ENCODE measurements around the gene APBA2.

DNA sequence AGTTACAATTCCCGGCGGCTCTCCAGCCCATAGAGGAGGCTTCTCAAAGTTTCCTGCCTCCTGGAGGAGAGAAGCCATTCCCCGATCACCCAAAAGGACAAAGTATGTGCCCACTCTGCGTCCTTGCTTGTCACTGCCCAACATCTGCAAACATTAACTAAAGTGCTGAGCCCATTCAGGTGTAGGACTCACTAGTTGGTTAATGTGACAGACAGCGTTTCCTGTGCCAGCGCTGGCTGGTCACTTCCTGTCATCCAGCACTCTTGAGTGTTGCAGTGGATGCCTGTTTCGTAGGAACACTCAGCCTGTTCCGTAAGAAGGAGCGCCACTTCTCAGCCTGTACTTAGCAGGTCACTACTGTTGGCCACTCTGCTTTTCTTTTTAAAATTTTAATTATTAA lies 100.3 kb downstream of the APBA2 start:
- TF ChIP-seq CTCF (IDR thresholded peaks at IDR 0.05; ENCODE audit: borderline replicate concordance, extremely low read depth, low read length, poor library complexity, severe bottlenecking) (no peak), EZH2 (IDR thresholded peaks at IDR 0.05; ENCODE audit: borderline replicate concordance, low read depth, low read length, severe bottlenecking) (no peak)

All from DND-41 (cell line).